HepG2 (cell line): Measurements from ENCODE around the gene LCE3E. TPM values are rescaled to one million over a fixed set of nuclear protein-coding genes. Genes with fewer than 3 reads are reported as not detected.

Experiments
- ATAC-seq: fragments of 200-7000 bp; cut with Tn5 transposase; 3 replicates; pipeline ENCODE4 v1.9.1; 2020; ENCODE audit warnings: mild to moderate bottlenecking, moderate library complexity
- BruUV-seq: library from RNA; stranded (reverse); fragments of 400-500 nt; replicated peaks from 2 replicates; lab custom pipeline; 2021; lab: Mats Ljungman, UMichigan
- CTCF ChIA-PET: fragments of 300-600 bp; formaldehyde crosslinking; extraction: SDS; loops from one replicate; lab custom pipeline; 2021; ENCODE audit warnings: low total read pairs, inconsistent platforms, low intra/inter-chr PET ratio; lab: Yijun Ruan, JAX
- POLR2A ChIA-PET: fragments of 350-600 bp; sonication (Branson Sonifier 250); formaldehyde crosslinking; loops from one replicate; lab custom pipeline; 2020; ENCODE audit warnings: antibody characterized with exemption, inconsistent platforms; lab: Yijun Ruan, JAX
- DNase-seq: peaks from one replicate; pipeline ENCODE4 v3.0.0-alpha.2; 2015; ENCODE audit warnings: low spot score
- FAIRE-seq: peaks from 3 replicates; lab custom pipeline; 2011; peaks lifted over from hg19 to GRCh38; lab: Jason Lieb, UNC
- H2AFZ ChIP-seq: one replicate; pipeline ENCODE4 v1.6.1; 2011; ENCODE audit warnings: low read length, inconsistent platforms
- H3K27ac ChIP-seq: fragments of 300-600 bp; 3 replicates; pipeline ENCODE4 v1.8.0; 2011; ENCODE audit warnings: mixed run types, mild to moderate bottlenecking, mixed read lengths, low read length, inconsistent platforms; ENCODE audit not compliant: insufficient read depth; ENCODE audit errors: extremely low read length
- H3K27me3 ChIP-seq, 2 experiments: fragments of 200-600 bp in 1 of 2; 2 replicates in 1 of 2; 3 replicates in 1 of 2; pipeline versions ENCODE4 v1.6.0 to v1.8.0; 2011; ENCODE audit warnings: low read length in 2 of 2, mild to moderate bottlenecking in 2 of 2, moderate library complexity in 2 of 2, inconsistent platforms in 1 of 2; ENCODE audit not compliant: insufficient read depth in 2 of 2, control insufficient read depth in 1 of 2
- H3K36me3 ChIP-seq, 2 experiments: fragments of 200-600 bp in 1 of 2; replicated peaks in 1 of 2; 2 replicates in 1 of 2; 3 replicates in 1 of 2; pipeline versions ENCODE4 v1.5.1 to v1.8.0; 2011; ENCODE audit warnings: low read length in 2 of 2, inconsistent platforms in 1 of 2; ENCODE audit not compliant: insufficient read depth in 2 of 2, control insufficient read depth in 1 of 2
- H3K4me1 ChIP-seq: 2 replicates; pipeline ENCODE4 v1.5.1; 2012; ENCODE audit warnings: low read length, inconsistent platforms; ENCODE audit not compliant: insufficient read depth
- H3K4me2 ChIP-seq: 2 replicates; pipeline ENCODE4 v1.6.0; 2011; ENCODE audit warnings: low read depth, low read length, inconsistent platforms
- H3K4me3 ChIP-seq, 3 experiments: fragments of 200-600 bp in 1 of 3; sonication (generic), shearing (Covaris generic) in 1 of 3; replicated peaks in 1 of 3; 2 replicates each; pipeline ENCODE4 v1.5.1; 2011 to 2016; ENCODE audit warnings: low read length in 3 of 3, inconsistent platforms in 2 of 3, low read depth in 2 of 3, mild to moderate bottlenecking in 2 of 3, control low read depth in 1 of 3, mixed read lengths in 1 of 3; ENCODE audit not compliant: insufficient read depth in 1 of 3
- H3K79me2 ChIP-seq: one replicate; pipeline ENCODE4 v1.6.1; 2011; ENCODE audit warnings: low read length, inconsistent platforms; ENCODE audit not compliant: insufficient read depth
- H3K9ac ChIP-seq: 2 replicates; pipeline ENCODE4 v1.6.0; 2011; ENCODE audit warnings: mild to moderate bottlenecking, low read depth, low read length, inconsistent platforms; ENCODE audit not compliant: insufficient read depth
- H3K9me3 ChIP-seq: 2 replicates; pipeline ENCODE4 v1.5.1; 2012; ENCODE audit warnings: mild to moderate bottlenecking, low read length
- H4K20me1 ChIP-seq: 2 replicates; pipeline ENCODE4 v1.6.0; 2011; ENCODE audit warnings: inconsistent platforms, mild to moderate bottlenecking, low read length, moderate library complexity; ENCODE audit not compliant: insufficient read depth
- FOSL1 ChIP-seq: sonication (generic); formaldehyde crosslinking; IDR thresholded peaks from 2 replicates; pipeline ENCODE4 v1.9.0; 2021; ENCODE audit warnings: missing genetic modification reagents, borderline replicate concordance
- KLF13 ChIP-seq: sonication (generic); formaldehyde crosslinking; IDR thresholded peaks from 2 replicates; pipeline ENCODE4 v1.4.0; 2020; ENCODE audit warnings: mild to moderate bottlenecking, missing genetic modification reagents
- MIER3 ChIP-seq: IDR thresholded peaks from 2 replicates; pipeline ENCODE4 v1.6.1; 2016; ENCODE audit warnings: missing compliant biosample characterization, borderline replicate concordance
- MLX ChIP-seq: IDR thresholded peaks from 2 replicates; pipeline ENCODE4 v1.6.1; 2016
- PBX3 ChIP-seq: sonication (generic); formaldehyde crosslinking; IDR thresholded peaks from 2 replicates; pipeline ENCODE4 v1.8.1; 2023; ENCODE audit warnings: missing genetic modification reagents, inconsistent platforms, borderline replicate concordance
- RBFOX2 ChIP-seq: fragments of 200-400 bp; formaldehyde crosslinking; IDR thresholded peaks from 2 replicates; pipeline ENCODE4 v1.6.1; 2017; ENCODE audit warnings: low read depth, mild to moderate bottlenecking, low read length
- ZNF543 ChIP-seq: sonication (generic); formaldehyde crosslinking; IDR thresholded peaks from 2 replicates; pipeline ENCODE4 v1.4.0; 2020; ENCODE audit warnings: mild to moderate bottlenecking, missing genetic modification reagents
- ZNF841 ChIP-seq: sonication (generic); formaldehyde crosslinking; IDR thresholded peaks from 2 replicates; pipeline ENCODE4 v1.8.1; 2023; ENCODE audit warnings: missing genetic modification reagents, borderline replicate concordance
- WGBS: methylation state at CpG from one replicate; pipeline ENCODE4 v1.1.6; 2017; ENCODE audit warnings: low lambda C conversion rate; 5-methylcytosine and 5-hydroxymethylcytosine counted together
- in situ Hi-C: cut with HindIII; loops from 2 replicates; pipeline ENCODE4 v1.10.0; 2017; ENCODE audit warnings: low pct_unique_long_range_greater_than_20kb; ENCODE audit not compliant: extremely low pct_ligation_motif_present
- intact Hi-C: fragments of 100-400 bp; cut with micrococcal nuclease; formaldehyde crosslinking; loops from one replicate; pipeline ENCODE4 v1.10.0; 2022; ENCODE audit not compliant: unreplicated experiment
- polyA plus RNA-seq, 8 experiments: library from polyadenylated mRNA; depleted of rRNA in 3 of 8; stranded (reverse) in 7 of 8; unstranded in 1 of 8; fragments of >200 nt; fragmentation: Illumina TruSeq in 4 of 8; extraction: Trizol in 4 of 8; gene quantifications; 2 replicates each; pipeline versions ENCODE4 v1.2.1 to v1.2.3, GENCODE V29; 2011 to 2016; ENCODE audit warnings: low read depth in 4 of 8, missing spikeins in 1 of 8, mixed read lengths in 1 of 8; ENCODE audit not compliant: insufficient read depth in 1 of 8
- total RNA-seq, 5 experiments: library from RNA; depleted of rRNA; stranded (reverse); fragments of >200 nt; fragmentation: Illumina TruSeq; extraction: Trizol; gene quantifications; 2 replicates each; pipeline ENCODE4 v1.2.3, GENCODE V29; 2016; ENCODE audit warnings: low read depth in 1 of 5
- TF ChIP-seq, protein P1 (sequence below), 2 experiments: fragments of 450-650 bp in 1 of 2; sonication (generic) in 1 of 2; formaldehyde crosslinking in 1 of 2; IDR thresholded peaks; 2 replicates each; pipeline versions ENCODE4 v1.6.1 to v1.8.0; 2016 to 2022; ENCODE audit warnings: antibody characterized with exemption in 1 of 2, mild to moderate bottlenecking in 1 of 2, missing genetic modification reagents in 1 of 2
- TF ChIP-seq, protein P2 (sequence below): sonication (generic); formaldehyde crosslinking; IDR thresholded peaks from 2 replicates; pipeline ENCODE4 v1.4.0; 2020; ENCODE audit warnings: mild to moderate bottlenecking, missing genetic modification reagents

Gene LCE3E
- total and polyA plus RNA-seq, 2 of the 13 experiments (the other 11 are each of a cell fraction or from before 2014, with no cell fraction given) = not detected

- DNase-seq (no peak), FAIRE-seq (no peak), ATAC-seq (no peak)
- Histone ChIP-seq H2AFZ (no peak overlapping the region), H3K9ac (no peak overlapping the region), H3K4me1 (no peaks in the 10 kb centered on the region), H3K9me3 (no peaks in the 10 kb centered on the region), H3K36me3 (no peaks in the 10 kb centered on the region), H3K79me2 (no peaks in the 10 kb centered on the region), H3K27ac (no peak overlapping the region), H4K20me1 (no peaks in the 10 kb centered on the region), H3K4me2 (no peak overlapping the region), H3K4me3 (no peak overlapping the region), H3K27me3 (peaks cover 2 to 17% of the 10 kb centered on the region in 2 experiments; a peak in 3 of 5 replicates)
- POLR2A ChIA-PET = no interaction called here
- 4% methylated on average over 1 of the region's 1 CpG for WGBS
- intact Hi-C loops = no loop called here
- in situ Hi-C loops = no loop called here
- BruUV-seq = no TSS peak
- CTCF ChIA-PET = no interaction called here
- TF ChIP-seq ZNF841 (CRISPR knock-in tag) (no peak), MLX (CRISPR knock-in tag) (no peak), FOSL1 (CRISPR knock-in tag) (no peak), RBFOX2 (no peak), MIER3 (CRISPR knock-in tag) (no peak), KLF13 (CRISPR knock-in tag) (no peak), ZNF543 (CRISPR knock-in tag) (no peak), PBX3 (CRISPR knock-in tag) (no peak)
- TF ChIP-seq, protein P1, sequence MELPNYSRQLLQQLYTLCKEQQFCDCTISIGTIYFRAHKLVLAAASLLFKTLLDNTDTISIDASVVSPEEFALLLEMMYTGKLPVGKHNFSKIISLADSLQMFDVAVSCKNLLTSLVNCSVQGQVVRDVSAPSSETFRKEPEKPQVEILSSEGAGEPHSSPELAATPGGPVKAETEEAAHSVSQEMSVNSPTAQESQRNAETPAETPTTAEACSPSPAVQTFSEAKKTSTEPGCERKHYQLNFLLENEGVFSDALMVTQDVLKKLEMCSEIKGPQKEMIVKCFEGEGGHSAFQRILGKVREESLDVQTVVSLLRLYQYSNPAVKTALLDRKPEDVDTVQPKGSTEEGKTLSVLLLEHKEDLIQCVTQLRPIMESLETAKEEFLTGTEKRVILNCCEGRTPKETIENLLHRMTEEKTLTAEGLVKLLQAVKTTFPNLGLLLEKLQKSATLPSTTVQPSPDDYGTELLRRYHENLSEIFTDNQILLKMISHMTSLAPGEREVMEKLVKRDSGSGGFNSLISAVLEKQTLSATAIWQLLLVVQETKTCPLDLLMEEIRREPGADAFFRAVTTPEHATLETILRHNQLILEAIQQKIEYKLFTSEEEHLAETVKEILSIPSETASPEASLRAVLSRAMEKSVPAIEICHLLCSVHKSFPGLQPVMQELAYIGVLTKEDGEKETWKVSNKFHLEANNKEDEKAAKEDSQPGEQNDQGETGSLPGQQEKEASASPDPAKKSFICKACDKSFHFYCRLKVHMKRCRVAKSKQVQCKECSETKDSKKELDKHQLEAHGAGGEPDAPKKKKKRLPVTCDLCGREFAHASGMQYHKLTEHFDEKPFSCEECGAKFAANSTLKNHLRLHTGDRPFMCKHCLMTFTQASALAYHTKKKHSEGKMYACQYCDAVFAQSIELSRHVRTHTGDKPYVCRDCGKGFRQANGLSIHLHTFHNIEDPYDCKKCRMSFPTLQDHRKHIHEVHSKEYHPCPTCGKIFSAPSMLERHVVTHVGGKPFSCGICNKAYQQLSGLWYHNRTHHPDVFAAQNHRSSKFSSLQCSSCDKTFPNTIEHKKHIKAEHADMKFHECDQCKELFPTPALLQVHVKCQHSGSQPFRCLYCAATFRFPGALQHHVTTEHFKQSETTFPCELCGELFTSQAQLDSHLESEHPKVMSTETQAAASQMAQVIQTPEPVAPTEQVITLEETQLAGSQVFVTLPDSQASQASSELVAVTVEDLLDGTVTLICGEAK (IDR thresholded peaks at IDR 0.05) = no peak
- TF ChIP-seq, protein P1 (CRISPR knock-in tag; IDR thresholded peaks at IDR 0.05) = no peak
- TF ChIP-seq, protein P2, sequence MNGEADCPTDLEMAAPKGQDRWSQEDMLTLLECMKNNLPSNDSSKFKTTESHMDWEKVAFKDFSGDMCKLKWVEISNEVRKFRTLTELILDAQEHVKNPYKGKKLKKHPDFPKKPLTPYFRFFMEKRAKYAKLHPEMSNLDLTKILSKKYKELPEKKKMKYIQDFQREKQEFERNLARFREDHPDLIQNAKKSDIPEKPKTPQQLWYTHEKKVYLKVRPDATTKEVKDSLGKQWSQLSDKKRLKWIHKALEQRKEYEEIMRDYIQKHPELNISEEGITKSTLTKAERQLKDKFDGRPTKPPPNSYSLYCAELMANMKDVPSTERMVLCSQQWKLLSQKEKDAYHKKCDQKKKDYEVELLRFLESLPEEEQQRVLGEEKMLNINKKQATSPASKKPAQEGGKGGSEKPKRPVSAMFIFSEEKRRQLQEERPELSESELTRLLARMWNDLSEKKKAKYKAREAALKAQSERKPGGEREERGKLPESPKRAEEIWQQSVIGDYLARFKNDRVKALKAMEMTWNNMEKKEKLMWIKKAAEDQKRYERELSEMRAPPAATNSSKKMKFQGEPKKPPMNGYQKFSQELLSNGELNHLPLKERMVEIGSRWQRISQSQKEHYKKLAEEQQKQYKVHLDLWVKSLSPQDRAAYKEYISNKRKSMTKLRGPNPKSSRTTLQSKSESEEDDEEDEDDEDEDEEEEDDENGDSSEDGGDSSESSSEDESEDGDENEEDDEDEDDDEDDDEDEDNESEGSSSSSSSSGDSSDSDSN (CRISPR knock-in tag) = no peak
Observed at GRCh38 chr1:152519851-152520250, 46.7 kb downstream of the LCE3E start.
